Measurements from ENCODE around the gene SLC24A3.

GRCh38 chr20:19683822-19684221 lies 471.4 kb downstream of the SLC24A3 start:
- TF ChIP-seq CTCF (IDR thresholded peaks at IDR 0.05) = no peak
- TF ChIP-seq ZFX (IDR thresholded peaks at IDR 0.05; ENCODE audit: borderline replicate concordance) = no peak
